Smooth muscle cell (in vitro differentiated cells): ENCODE data around the gene PTPRM. TPM values are rescaled to one million over a fixed set of nuclear protein-coding genes. Genes with fewer than 3 reads are reported as not detected.

Source experiments
- DNase-seq: peaks from one replicate; lab custom pipeline; 2025; ENCODE audit not compliant: unreplicated experiment; lab: John Stamatoyannopoulos, UW
- H2AFZ ChIP-seq: fragments of 200-600 bp; sonication (generic); 2 replicates; pipeline ENCODE4 v1.6.0; 2016; ENCODE audit warnings: antibody characterized with exemption, low read depth, mild to moderate bottlenecking
- H3F3A ChIP-seq: fragments of 200-600 bp; sonication (generic); 2 replicates; pipeline ENCODE4 v1.6.0; 2017; ENCODE audit warnings: antibody characterized with exemption, low read depth
- H3K27ac ChIP-seq: fragments of 200-600 bp; sonication (generic); 2 replicates; pipeline ENCODE4 v1.5.1; 2016; ENCODE audit warnings: low read depth, mild to moderate bottlenecking
- H3K27me3 ChIP-seq: fragments of 200-600 bp; sonication (generic); 2 replicates; pipeline ENCODE4 v1.6.1; 2016; ENCODE audit warnings: low read depth, mild to moderate bottlenecking
- H3K36me3 ChIP-seq: fragments of 200-600 bp; sonication (generic); 2 replicates; pipeline ENCODE4 v1.5.1; 2016; ENCODE audit warnings: low read depth
- H3K4me1 ChIP-seq: fragments of 200-600 bp; sonication (generic); 2 replicates; pipeline ENCODE4 v1.5.1; 2016; ENCODE audit warnings: low read depth
- H3K4me2 ChIP-seq: fragments of 200-600 bp; sonication (generic); 2 replicates; pipeline ENCODE4 v1.6.0; 2016; ENCODE audit warnings: mild to moderate bottlenecking
- H3K4me3 ChIP-seq: fragments of 200-600 bp; sonication (generic); 2 replicates; pipeline ENCODE4 v1.5.1; 2016; ENCODE audit warnings: mild to moderate bottlenecking
- H3K79me2 ChIP-seq: fragments of 200-600 bp; sonication (generic); 2 replicates; pipeline ENCODE4 v1.6.0; 2016; ENCODE audit warnings: low read depth, mild to moderate bottlenecking
- H3K9ac ChIP-seq: fragments of 200-600 bp; sonication (generic); 2 replicates; pipeline ENCODE4 v1.6.0; 2016; ENCODE audit warnings: low read depth
- H3K9me3 ChIP-seq: fragments of 200-600 bp; sonication (generic); replicated peaks from 2 replicates; pipeline ENCODE4 v1.5.1; 2016; ENCODE audit warnings: low read depth
- H4K20me1 ChIP-seq: fragments of 200-600 bp; sonication (generic); 2 replicates; pipeline ENCODE4 v1.6.0; 2016; ENCODE audit warnings: low read depth
- CTCF ChIP-seq: fragments of 200-600 bp; sonication (generic); IDR thresholded peaks from 2 replicates; pipeline ENCODE4 v1.5.1; 2017; ENCODE audit warnings: borderline replicate concordance, mild to moderate bottlenecking, antibody characterized with exemption; ENCODE audit not compliant: insufficient read depth, poor library complexity, severe bottlenecking
- WGBS: methylation state at CpG from one replicate; pipeline ENCODE4 v1.1.7; 2016; ENCODE audit warnings: low lambda C conversion rate; 5-methylcytosine and 5-hydroxymethylcytosine counted together
- polyA plus RNA-seq: library from polyadenylated mRNA; unstranded; fragments of >200 nt; fragmentation: Nextera tagmentation; extraction: Ambion mirVana; gene quantifications from 2 replicates; pipeline ENCODE4 v1.2.1, GENCODE V29; 2016
- total RNA-seq: library from RNA; depleted of rRNA; stranded (reverse); fragments of >200 nt; gene quantifications from 2 replicates; pipeline ENCODE4 v1.2.3, GENCODE V29; 2014

PTPRM gene
- total and polyA plus RNA-seq, 2 experiments from 2014 or later: 57.5 to 115 TPM

- H3K27ac ChIP-seq: no peak overlapping the region
Measured at GRCh38 chr18:7855671-7856070, 288.6 kb downstream of the PTPRM start.

GRCh38 chr18:7856116-7856515 lies 289.0 kb downstream of the PTPRM start:
- WGBS: 95% methylated on average over 3 of the region's 3 CpGs
- Histone ChIP-seq H3K79me2 (peaks cover 4% of the 10 kb centered on the region), H3K4me2 (no peak overlapping the region), H2AFZ (no peak overlapping the region), H3K4me3 (no peak overlapping the region), H4K20me1 (peaks cover 59% of the 10 kb centered on the region), H3K9ac (no peak overlapping the region), H3K27me3 (no peaks in the 10 kb centered on the region), H3K27ac (no peak overlapping the region), H3K4me1 (no peaks in the 10 kb centered on the region), H3F3A (no peaks in the 10 kb centered on the region), H3K9me3 (no peaks in the 10 kb centered on the region), H3K36me3 (no peaks in the 10 kb centered on the region)
- no peak for DNase-seq
- TF ChIP-seq CTCF: no peak

More at GRCh38 chr18:7855671-7856070, 288.6 kb downstream of the PTPRM start:
- H4K20me1 ChIP-seq: peaks cover 54% of the 10 kb centered on the region
- no peaks in the 10 kb centered on the region for H3K36me3 ChIP-seq
- no peaks in the 10 kb centered on the region for H3K4me1 ChIP-seq
- no peak for DNase-seq
- H3K79me2 ChIP-seq: peaks cover 4% of the 10 kb centered on the region
- H3K27me3 ChIP-seq: no peaks in the 10 kb centered on the region
- no peak overlapping the region for H3K4me3 ChIP-seq
- WGBS: 0% methylated on average over 1 of the region's 1 CpG
- no peak overlapping the region for H2AFZ ChIP-seq
- no peak overlapping the region for H3K4me2 ChIP-seq
- H3F3A ChIP-seq: no peaks in the 10 kb centered on the region
- TF ChIP-seq CTCF: no peak
- H3K9ac ChIP-seq: no peak overlapping the region
- no peaks in the 10 kb centered on the region for H3K9me3 ChIP-seq

- 32% methylated on average over 2 of the region's 2 CpGs for WGBS
- no peaks in the 10 kb centered on the region for H3F3A ChIP-seq
Measured at GRCh38 chr18:7856733-7857132, 289.6 kb downstream of the PTPRM start.

More at GRCh38 chr18:7856733-7857132, 289.6 kb downstream of the PTPRM start:
- H3K36me3 ChIP-seq: no peaks in the 10 kb centered on the region
- peaks cover 4% of the 10 kb centered on the region for H3K79me2 ChIP-seq
- no peak overlapping the region for H3K9ac ChIP-seq
- no peak for TF ChIP-seq CTCF
- H3K4me2 ChIP-seq: no peak overlapping the region
- no peak overlapping the region for H2AFZ ChIP-seq
- no peak overlapping the region for H3K4me3 ChIP-seq
- no peaks in the 10 kb centered on the region for H3K4me1 ChIP-seq
- H3K27me3 ChIP-seq: no peaks in the 10 kb centered on the region
- DNase-seq: no peak
- H4K20me1 ChIP-seq: peaks cover 60% of the 10 kb centered on the region
- H3K9me3 ChIP-seq: no peaks in the 10 kb centered on the region
- H3K27ac ChIP-seq: no peak overlapping the region
